Hepatocyte (in vitro differentiated cells): Measurements from ENCODE around the gene SKIDA1. TPM values are rescaled to one million over a fixed set of nuclear protein-coding genes. Genes with fewer than 3 reads are reported as not detected.
"Not testable (repeated sequence)": the region's sequence is repeated elsewhere in the genome, so short reads cannot be mapped to it uniquely, and the experiment has no call there.

Source experiments
- DNase-seq: peaks from one replicate; pipeline ENCODE4 v3.0.0-alpha.2; 2016; ENCODE audit warnings: low spot score
- H2AFZ ChIP-seq: fragments of 200-600 bp; sonication (generic); 2 replicates; pipeline ENCODE4 v1.6.0; 2016; ENCODE audit warnings: antibody characterized with exemption, mild to moderate bottlenecking
- H3K27ac ChIP-seq: fragments of 200-600 bp; sonication (generic); 2 replicates; pipeline ENCODE4 v1.5.1; 2016; ENCODE audit warnings: mild to moderate bottlenecking
- H3K27me3 ChIP-seq: fragments of 200-600 bp; sonication (generic); 2 replicates; pipeline ENCODE4 v1.6.1; 2016
- H3K36me3 ChIP-seq: fragments of 200-600 bp; sonication (generic); replicated peaks from 2 replicates; pipeline ENCODE4 v1.5.1; 2016; ENCODE audit warnings: low read depth; ENCODE audit not compliant: insufficient read depth
- H3K4me1 ChIP-seq: fragments of 200-600 bp; sonication (generic); 2 replicates; pipeline ENCODE4 v1.5.1; 2016; ENCODE audit warnings: mild to moderate bottlenecking, moderate library complexity; ENCODE audit not compliant: insufficient read depth
- H3K4me2 ChIP-seq: fragments of 200-600 bp; sonication (generic); 2 replicates; pipeline ENCODE4 v1.6.0; 2016
- H3K4me3 ChIP-seq: fragments of 200-600 bp; sonication (generic); 2 replicates; pipeline ENCODE4 v1.5.1; 2016; ENCODE audit warnings: mild to moderate bottlenecking
- H3K79me2 ChIP-seq: fragments of 200-600 bp; sonication (generic); 2 replicates; pipeline ENCODE4 v1.6.0; 2017; ENCODE audit warnings: mild to moderate bottlenecking
- H3K9me2 ChIP-seq: fragments of 200-600 bp; sonication (generic); replicated peaks from 2 replicates; pipeline ENCODE4 v1.6.0; 2017; ENCODE audit warnings: mild to moderate bottlenecking; ENCODE audit not compliant: insufficient read depth
- H3K9me3 ChIP-seq: fragments of 200-600 bp; sonication (generic); 2 replicates; pipeline ENCODE4 v1.5.1; 2016; ENCODE audit warnings: low read depth, mild to moderate bottlenecking
- H4K20me1 ChIP-seq: fragments of 200-600 bp; sonication (generic); 2 replicates; pipeline ENCODE4 v1.6.0; 2016; ENCODE audit warnings: mild to moderate bottlenecking; ENCODE audit not compliant: insufficient read depth, poor library complexity, severe bottlenecking
- CTCF ChIP-seq: fragments of 200-600 bp; sonication (generic); IDR thresholded peaks from 2 replicates; pipeline ENCODE4 v1.5.1; 2016; ENCODE audit warnings: antibody characterized with exemption, mild to moderate bottlenecking; ENCODE audit not compliant: poor library complexity
- EZH2 ChIP-seq: fragments of 200-600 bp; sonication (generic); IDR thresholded peaks from 2 replicates; pipeline ENCODE4 v1.6.1; 2016; ENCODE audit warnings: antibody characterized with exemption, mild to moderate bottlenecking, borderline replicate concordance
- EZH2phosphoT487 ChIP-seq: fragments of 200-600 bp; sonication (generic); IDR thresholded peaks from one replicate; pipeline ENCODE4 v1.6.1; 2018; ENCODE audit warnings: antibody characterized with exemption, mild to moderate bottlenecking, low read depth, moderate library complexity; ENCODE audit not compliant: unreplicated experiment, severe bottlenecking
- WGBS: methylation state at CpG from one replicate; pipeline ENCODE4 v1.1.6; 2016; ENCODE audit warnings: low lambda C conversion rate; ENCODE audit errors: missing lambda C conversion rate; 5-methylcytosine and 5-hydroxymethylcytosine counted together
- polyA plus RNA-seq: library from polyadenylated mRNA; unstranded; fragments of >200 nt; fragmentation: Nextera tagmentation; extraction: Ambion mirVana; gene quantifications from 2 replicates; pipeline ENCODE4 v1.2.1, GENCODE V29; 2016
- total RNA-seq: library from RNA; depleted of rRNA; stranded (reverse); fragments of >200 nt; gene quantifications from 2 replicates; pipeline ENCODE4 v1.2.3, GENCODE V29; 2014

Gene SKIDA1
- total RNA-seq: 1.9 and 2.3 TPM in 2 replicates
- 0.34 and 0.68 TPM in 2 replicates for polyA plus RNA-seq

DNA sequence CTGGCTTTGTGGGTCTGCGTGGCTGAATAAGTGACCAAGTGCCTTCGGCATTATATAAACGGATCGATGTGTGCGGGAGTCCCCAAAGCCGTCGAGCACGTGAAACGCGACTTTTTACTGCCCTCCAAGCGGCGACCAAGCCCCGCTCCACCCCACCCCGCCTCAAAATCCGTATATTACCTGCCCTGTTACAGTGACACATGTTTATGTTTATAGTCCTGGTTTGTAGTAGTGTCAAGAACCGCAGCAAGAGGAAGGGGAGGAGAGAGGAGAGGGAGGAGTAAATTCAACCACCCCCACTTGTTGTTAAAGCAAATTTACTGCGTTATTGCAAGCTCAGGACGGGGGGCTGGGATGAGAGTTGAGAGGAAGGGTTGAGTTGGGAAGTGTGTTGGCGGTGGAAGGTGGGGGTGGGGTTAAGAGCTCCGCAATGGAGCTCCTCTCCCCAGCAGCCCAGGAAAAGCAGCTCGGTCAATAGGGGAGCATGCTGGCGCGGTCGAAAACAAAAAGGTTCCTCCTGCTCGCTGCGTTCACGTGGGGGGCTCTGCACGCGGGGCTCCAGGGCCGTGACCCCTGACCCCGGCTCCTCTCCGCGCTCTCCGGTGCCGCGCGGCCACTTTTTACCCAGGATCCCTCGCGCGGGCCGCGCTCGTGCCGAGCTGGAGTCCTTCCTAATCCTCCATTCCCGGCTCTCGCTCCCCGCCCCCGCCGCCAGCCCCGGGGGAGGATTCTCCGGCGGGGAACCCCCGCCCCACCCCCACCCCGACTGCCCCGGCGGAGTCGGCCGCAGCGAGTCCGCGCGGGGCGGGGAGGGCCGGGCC, at the start of gene SKIDA1:
TSS of gene SKIDA1 (minus strand) at position 316 of the 821 bp plus-strand sequence. CDS start 7,860 bp downstream, outside the sequence.
- H3K4me2 ChIP-seq: peak within 1 kb of the TSS; percentile 87
- peaks cover 35% of the 10 kb centered on the region for H3K79me2 ChIP-seq
- TF ChIP-seq EZH2 (peak; percentile 3), EZH2phosphoT487 (no peak), CTCF (no peak)
- H3K9me3 ChIP-seq: no peaks in the 10 kb centered on the region
- no peaks in the 10 kb centered on the region for H4K20me1 ChIP-seq
- H2AFZ ChIP-seq: peak within 1 kb of the TSS; percentile 50
- peaks cover 12% of the 10 kb centered on the region for H3K4me1 ChIP-seq
- H3K9me2 ChIP-seq: no peaks in the 10 kb centered on the region
- peak; percentile 93 for DNase-seq
- peak within 1 kb of the TSS; percentile 95 for H3K27ac ChIP-seq
- peaks cover 2% of the 10 kb centered on the region for H3K27me3 ChIP-seq
- H3K4me3 ChIP-seq: peak within 1 kb of the TSS; percentile 41
- 2% methylated on average over 29 of the region's 64 CpGs for WGBS
- no peaks in the 10 kb centered on the region for H3K36me3 ChIP-seq

GRCh38 chr10:21574514-21574913, 49.0 kb upstream of the SKIDA1 start:
- not testable (repeated sequence) for H3K4me3 ChIP-seq, H3K36me3 ChIP-seq, H3K4me1 ChIP-seq, H3K9me3 ChIP-seq, H2AFZ ChIP-seq, H3K9me2 ChIP-seq, H3K27ac ChIP-seq, H3K27me3 ChIP-seq, DNase-seq, H3K4me2 ChIP-seq
- H3K79me2 ChIP-seq: peaks cover 95% of the 10 kb centered on the region
- WGBS: 98% methylated on average over 2 of the region's 2 CpGs
- H4K20me1 ChIP-seq: peaks cover 25% of the 10 kb centered on the region

DNA sequence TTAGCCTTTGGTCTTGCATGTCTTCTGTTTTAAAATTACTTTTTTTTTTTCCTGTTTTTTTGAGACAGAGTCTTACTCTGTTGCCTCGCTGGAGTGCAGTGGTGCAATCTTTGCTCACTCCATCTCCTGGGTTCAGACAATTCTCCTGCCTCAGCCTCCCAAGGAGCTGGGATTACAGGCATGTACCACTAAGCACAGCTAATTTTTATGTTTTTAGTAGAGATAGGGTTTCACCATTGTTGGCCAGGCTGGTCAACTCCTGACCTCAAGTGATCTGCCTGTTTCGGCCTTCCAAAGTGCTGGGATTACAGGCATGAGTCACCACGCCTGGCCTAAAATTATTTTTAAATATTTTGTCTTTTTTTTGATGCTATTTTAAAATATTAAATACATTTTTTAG, 47.1 kb upstream of the SKIDA1 start:
- Histone ChIP-seq H3K27me3 (no peaks in the 10 kb centered on the region), H3K36me3 (no peaks in the 10 kb centered on the region), H4K20me1 (peaks cover 24% of the 10 kb centered on the region), H3K4me3 (no peak overlapping the region), H3K4me1 (no peaks in the 10 kb centered on the region), H3K79me2 (peaks cover 95% of the 10 kb centered on the region), H3K9me3 (no peaks in the 10 kb centered on the region), H3K27ac (no peak overlapping the region), H3K4me2 (no peak overlapping the region), H3K9me2 (no peaks in the 10 kb centered on the region), H2AFZ (no peak overlapping the region)
- no peak for DNase-seq
- TF ChIP-seq EZH2 (no peak), CTCF (no peak), EZH2phosphoT487 (no peak)
- WGBS: 73% methylated on average over 3 of the region's 3 CpGs

GRCh38 chr10:21570761-21571521, 45.5 kb upstream of the SKIDA1 start:
- Histone ChIP-seq H3K27ac (no peak overlapping the region), H3K4me1 (no peaks in the 10 kb centered on the region), H4K20me1 (peaks cover 28% of the 10 kb centered on the region), H3K9me3 (no peaks in the 10 kb centered on the region), H3K9me2 (no peaks in the 10 kb centered on the region), H3K4me3 (no peak overlapping the region), H3K27me3 (no peaks in the 10 kb centered on the region), H3K4me2 (no peak overlapping the region), H3K79me2 (peaks cover 97% of the 10 kb centered on the region), H3K36me3 (no peaks in the 10 kb centered on the region), H2AFZ (no peak overlapping the region)
- no peak for DNase-seq
- 82% methylated on average over 3 of the region's 3 CpGs for WGBS
- no peak for TF ChIP-seq CTCF

GRCh38 chr10:21558984-21559383, 33.5 kb upstream of the SKIDA1 start:
- not testable (repeated sequence) for H2AFZ ChIP-seq, H3K4me3 ChIP-seq, H3K36me3 ChIP-seq, DNase-seq, H3K4me1 ChIP-seq, H3K27me3 ChIP-seq, H3K27ac ChIP-seq, H3K9me2 ChIP-seq, H3K4me2 ChIP-seq, H3K9me3 ChIP-seq
- Histone ChIP-seq H3K79me2 (peaks cover 98% of the 10 kb centered on the region), H4K20me1 (peaks cover 15% of the 10 kb centered on the region)
- 97% methylated on average over 7 of the region's 7 CpGs for WGBS
